HG03521 (cell line): ENCODE measurements around the gene GSX1.
"Not testable (repeated sequence)": the region's sequence is repeated elsewhere in the genome, so short reads cannot be mapped to it uniquely, and the experiment has no call there.

Source experiments
- ATAC-seq: cut with Tn5 transposase; IDR thresholded peaks from one replicate; pipeline ENCODE4 v1.9.1; 2021; ENCODE audit warnings: mild to moderate bottlenecking, moderate library complexity; ENCODE audit not compliant: unreplicated experiment

Gene GSX1

GRCh38 chr13:27793507-27794367 is 1.5 kb downstream of the GSX1 start:
- no peak for ATAC-seq

GRCh38 chr13:27794368-27794691 is 2.0 kb downstream of the GSX1 start:
- ATAC-seq: no peak

- ATAC-seq: no peak
These were observed 2.8 kb downstream of the GSX1 start for GRCh38 chr13:27794921-27795717.

- ATAC-seq: no peak
These were observed 3.4 kb downstream of the GSX1 start for GRCh38 chr13:27795718-27796019.

GRCh38 chr13:27796544-27797227 is 4.4 kb downstream of the GSX1 start:
- ATAC-seq: no peak

- ATAC-seq: no peak
These were observed 4.9 kb downstream of the GSX1 start for GRCh38 chr13:27797228-27797624.

- ATAC-seq: no peak
These were observed 14.6 kb downstream of the GSX1 start for GRCh38 chr13:27806744-27807387.

GRCh38 chr13:27808851-27809550 is 16.7 kb downstream of the GSX1 start:
- no peak for ATAC-seq

- ATAC-seq: no peak
These were observed 17.7 kb downstream of the GSX1 start for GRCh38 chr13:27810009-27810408.

GRCh38 chr13:27810461-27810860 is 18.2 kb downstream of the GSX1 start:
- no peak for ATAC-seq

- ATAC-seq: no peak
These were observed 21.5 kb downstream of the GSX1 start for GRCh38 chr13:27813826-27814225.

- ATAC-seq: not testable (repeated sequence)
These were observed 25.5 kb downstream of the GSX1 start for GRCh38 chr13:27817832-27818231.

GRCh38 chr13:27820524-27821482 is 28.5 kb downstream of the GSX1 start:
- ATAC-seq: no peak

- no peak for ATAC-seq
These were observed 29.3 kb downstream of the GSX1 start for GRCh38 chr13:27821566-27821965.

GRCh38 chr13:27822258-27822872 is 30.1 kb downstream of the GSX1 start:
- ATAC-seq: no peak

GRCh38 chr13:27822873-27823311 is 30.6 kb downstream of the GSX1 start:
- ATAC-seq: no peak

GRCh38 chr13:27824121-27824520 is 31.8 kb downstream of the GSX1 start:
- ATAC-seq: no peak

- ATAC-seq: no peak
These were observed 32.8 kb downstream of the GSX1 start for GRCh38 chr13:27825072-27825471.
